K562 (cell line): Measurements from ENCODE around the gene RTP3. TPM values are rescaled to one million over a fixed set of nuclear protein-coding genes. Genes with fewer than 3 reads are reported as not detected.

ENCODE experiments used
- ATAC-seq: fragments of 200-7000 bp; cut with Tn5 transposase; 3 replicates; pipeline ENCODE4 v1.9.1; 2020; ENCODE audit warnings: moderate library complexity
- BruUV-seq: library from RNA; stranded (reverse); fragments of 400-500 nt; replicated peaks from 2 replicates; lab custom pipeline; 2021; lab: Mats Ljungman, UMichigan
- CTCF ChIA-PET: fragments of 300-600 bp; formaldehyde crosslinking; extraction: SDS; loops from one replicate; lab custom pipeline; 2021; ENCODE audit warnings: low intra/inter-chr PET ratio; lab: Yijun Ruan, JAX
- POLR2A ChIA-PET: fragments of 300-600, 350-650 bp; sonication (Branson Sonifier 250); formaldehyde crosslinking; extraction: SDS; loops from one replicate; lab custom pipeline; 2021; ENCODE audit warnings: antibody characterized with exemption, inconsistent platforms; lab: Yijun Ruan, JAX
- DNase-seq, 4 experiments: peaks; one replicate each; pipeline versions ENCODE4 v3.0.0 to v3.0.0-alpha.2; 2011 to 2018; ENCODE audit warnings: low spot score in 3 of 4, mixed read lengths in 3 of 4; ENCODE audit errors: extremely low read depth in 1 of 4
- FAIRE-seq: peaks from 2 replicates; lab custom pipeline; 2011; peaks lifted over from hg19 to GRCh38; lab: Jason Lieb, UNC
- H2AFZ ChIP-seq: 2 replicates; pipeline ENCODE4 v1.6.0; 2011; ENCODE audit warnings: low read depth, low read length, control low read depth, inconsistent platforms
- H3K27ac ChIP-seq: fragments of 200-600 bp; 3 replicates; pipeline ENCODE4 v1.8.0; 2011; ENCODE audit warnings: low read depth, mild to moderate bottlenecking, control low read depth, inconsistent platforms, low read length, moderate library complexity, mixed read lengths; ENCODE audit errors: extremely low read depth
- H3K27me3 ChIP-seq, 2 experiments: fragments of 300-600 bp in 1 of 2; 2 replicates in 1 of 2; 3 replicates in 1 of 2; pipeline versions ENCODE4 v1.6.0 to v1.8.0; 2011; ENCODE audit warnings: inconsistent platforms in 2 of 2, low read length in 2 of 2, mild to moderate bottlenecking in 1 of 2, mixed read lengths in 1 of 2, moderate library complexity in 1 of 2; ENCODE audit not compliant: control insufficient read depth in 2 of 2, insufficient read depth in 2 of 2
- H3K36me3 ChIP-seq: fragments of 300-600 bp; 3 replicates; pipeline ENCODE4 v1.8.0; 2011; ENCODE audit warnings: mild to moderate bottlenecking, low read length, inconsistent platforms; ENCODE audit not compliant: control insufficient read depth, insufficient read depth
- H3K4me1 ChIP-seq, 2 experiments: fragments of 200-600 bp in 1 of 2; replicated peaks in 1 of 2; 2 replicates in 1 of 2; 3 replicates in 1 of 2; pipeline versions ENCODE4 v1.5.1 to v1.8.0; 2011; ENCODE audit warnings: inconsistent platforms in 2 of 2, low read length in 2 of 2, mild to moderate bottlenecking in 1 of 2, mixed read lengths in 1 of 2, moderate library complexity in 1 of 2; ENCODE audit not compliant: control insufficient read depth in 2 of 2, insufficient read depth in 2 of 2
- H3K4me2 ChIP-seq: 2 replicates; pipeline ENCODE4 v1.6.1; 2011; ENCODE audit warnings: low read length, control low read depth, inconsistent platforms, mixed read lengths; ENCODE audit not compliant: insufficient read depth
- H3K4me3 ChIP-seq: fragments of 200-600 bp; sonication (generic), shearing (Covaris generic); 2 replicates; pipeline ENCODE4 v1.5.1; 2016; ENCODE audit warnings: control low read depth, inconsistent platforms
- H3K79me2 ChIP-seq: fragments of 200-600 bp; 3 replicates; pipeline ENCODE4 v1.8.0; 2011; ENCODE audit warnings: low read length, inconsistent platforms; ENCODE audit not compliant: control insufficient read depth, insufficient read depth
- H3K9ac ChIP-seq, 2 experiments: 2 replicates each; pipeline versions ENCODE4 v1.6.0 to v1.6.1; 2011; ENCODE audit warnings: low read depth in 2 of 2, low read length in 2 of 2, control low read depth in 1 of 2, inconsistent platforms in 1 of 2, mild to moderate bottlenecking in 1 of 2, mixed read lengths in 1 of 2; ENCODE audit not compliant: insufficient read depth in 1 of 2
- H3K9me1 ChIP-seq: one replicate; pipeline ENCODE4 v1.6.0; 2011; ENCODE audit warnings: inconsistent platforms, mild to moderate bottlenecking, low read length, moderate library complexity; ENCODE audit not compliant: control insufficient read depth, insufficient read depth
- H3K9me3 ChIP-seq: replicated peaks from 2 replicates; pipeline ENCODE4 v1.5.1; 2011; ENCODE audit warnings: low read depth, low read length, inconsistent platforms; ENCODE audit not compliant: control insufficient read depth, insufficient read depth
- H4K20me1 ChIP-seq: replicated peaks from 2 replicates; pipeline ENCODE4 v1.6.1; 2011; ENCODE audit warnings: low read length, inconsistent platforms, mixed read lengths; ENCODE audit not compliant: control insufficient read depth, insufficient read depth
- L3MBTL2 ChIP-seq: fragments of 450-650 bp; IDR thresholded peaks from 2 replicates; pipeline ENCODE4 v1.6.1; 2016; ENCODE audit warnings: mild to moderate bottlenecking, moderate library complexity
- ZFX ChIP-seq: sonication (generic); formaldehyde crosslinking; IDR thresholded peaks from 2 replicates; pipeline ENCODE4 v1.8.0; 2022; ENCODE audit warnings: mild to moderate bottlenecking, missing genetic modification reagents, moderate library complexity
- ZNF551 ChIP-seq: fragments of 250-450 bp; sonication (Bioruptor Pico); IDR thresholded peaks from 2 replicates; pipeline ENCODE4 v1.5.0; 2021; ENCODE audit warnings: mild to moderate bottlenecking, moderate library complexity
- ZNF583 ChIP-seq: fragments of 250-450 bp; sonication (Bioruptor Pico); IDR thresholded peaks from 2 replicates; pipeline ENCODE4 v1.4.0; 2020
- whole genome bisulfite sequencing: fragments of 100-300 bp; shearing (Covaris generic); methylation state at CpG from one replicate; pipeline ENCODE4 v1.1.6; 2016; ENCODE audit warnings: low coverage, mixed read lengths; ENCODE audit not compliant: insufficient coverage; ENCODE audit errors: missing lambda C conversion rate; 5-methylcytosine and 5-hydroxymethylcytosine counted together
- in situ Hi-C: fragments of 300-500 bp; cut with MboI; formaldehyde crosslinking; loops from 4 replicates; pipeline ENCODE4 v1.15.0; 2018; ENCODE audit warnings: inconsistent platforms, mixed read lengths
- intact Hi-C: fragments of 100-400 bp; cut with micrococcal nuclease; formaldehyde crosslinking; loops from 2 replicates; pipeline ENCODE4 v1.14.2; 2022
- polyA plus RNA-seq, 8 experiments: library from polyadenylated mRNA; depleted of rRNA in 4 of 8; stranded (reverse) in 5 of 8; unstranded in 3 of 8; fragments of >200 nt; fragmentation: Nextera tagmentation in 2 of 8; fragmentation: Illumina TruSeq in 1 of 8; extraction: Ambion mirVana in 2 of 8; extraction: Trizol in 1 of 8; gene quantifications; 2 replicates each; pipeline versions ENCODE4 v1.2.1 to v1.2.3, GENCODE V29; 2011 to 2014; ENCODE audit warnings: inconsistent platforms in 1 of 8, missing spikeins in 1 of 8
- total RNA-seq, 7 experiments: library from RNA; depleted of rRNA in 6 of 7; stranded (reverse); fragments of >200 nt in 6 of 7; fragmentation: Illumina TruSeq in 2 of 7; extraction: Trizol in 2 of 7; gene quantifications; 2 replicates each; pipeline versions ENCODE4 v1.2.1 to v1.2.3, GENCODE V29; 2011 to 2021; ENCODE audit warnings: low replicate concordance in 1 of 7
- TF ChIP-seq, protein P1 (sequence below): fragments of 450-650 bp; IDR thresholded peaks from 2 replicates; pipeline ENCODE4 v1.6.1; 2017; ENCODE audit warnings: antibody characterized with exemption, mild to moderate bottlenecking
- TF ChIP-seq, protein P2 (sequence below): sonication (generic); formaldehyde crosslinking; IDR thresholded peaks from 2 replicates; pipeline ENCODE4 v1.8.1; 2023; ENCODE audit warnings: mild to moderate bottlenecking, missing genetic modification reagents
- TF ChIP-seq, protein P3 (sequence below): fragments of 450-650 bp; IDR thresholded peaks from one replicate; pipeline ENCODE4 v1.6.1; 2018; ENCODE audit warnings: mild to moderate bottlenecking, moderate library complexity; ENCODE audit not compliant: partially characterized antibody

RTP3 gene
- total and polyA plus RNA-seq, 9 of the 15 experiments (the other 6 are each of a cell fraction or from before 2014, with no cell fraction given): not detected

DNA sequence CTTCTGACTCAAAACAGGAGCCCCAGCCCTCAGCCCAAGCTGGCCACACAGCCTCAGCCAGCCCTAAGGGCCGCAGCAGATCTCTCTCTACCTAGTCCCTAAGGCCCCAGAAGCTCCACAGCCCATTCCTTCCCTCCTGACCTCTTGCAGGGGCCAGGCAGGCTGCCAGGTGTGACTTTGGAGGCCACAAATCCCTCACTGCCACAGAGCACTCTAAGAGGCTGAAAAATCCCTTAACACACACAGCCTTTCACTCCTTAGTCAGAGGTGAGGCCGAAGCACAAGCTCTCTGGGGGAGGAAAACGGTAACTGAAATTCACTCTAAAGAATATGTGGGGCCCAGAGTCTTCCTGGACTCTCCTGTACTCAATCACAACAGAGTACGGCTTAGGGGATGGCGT, 45.0 kb downstream of the RTP3 start:
- intact Hi-C loops (no loop called here), in situ Hi-C loops (no loop called here)
- no peak overlapping the region for H3K4me3 ChIP-seq
- BruUV-seq: no TSS peak
- H3K9ac ChIP-seq: peak overlapping the region; percentile 55 to 84
- H4K20me1 ChIP-seq: no peaks in the 10 kb centered on the region
- no peaks in the 10 kb centered on the region for H3K9me3 ChIP-seq
- POLR2A ChIA-PET: interaction anchor here (0.6 to 1.2 kb wide), 6 partner anchors 8 to 360 kb away, joined by 3 to 9 read pairs (median 4); no protein-coding TSS in a partner anchor
- FAIRE-seq (no peak), DNase-seq (peak in 1 of 4 experiments; percentile 40), ATAC-seq (peak; percentile 76)
- H3K27ac ChIP-seq: peak overlapping the region; percentile 68; the same call in 2 of the 3 replicates
- no peaks in the 10 kb centered on the region; a peak in 1 of 5 replicates for H3K27me3 ChIP-seq
- 65% methylated on average over 5 of the region's 5 CpGs for WGBS
- peaks cover 47% of the 10 kb centered on the region in 2 experiments for H3K4me1 ChIP-seq
- no peaks in the 10 kb centered on the region for H3K36me3 ChIP-seq
- CTCF ChIA-PET: interaction anchor here (0.7 to 1.3 kb wide), 2 partner anchors 14 to 42 kb away, joined by 3 to 5 read pairs; no protein-coding TSS in a partner anchor
- peak overlapping the region; percentile 96 for H2AFZ ChIP-seq
- TF ChIP-seq, protein P1, sequence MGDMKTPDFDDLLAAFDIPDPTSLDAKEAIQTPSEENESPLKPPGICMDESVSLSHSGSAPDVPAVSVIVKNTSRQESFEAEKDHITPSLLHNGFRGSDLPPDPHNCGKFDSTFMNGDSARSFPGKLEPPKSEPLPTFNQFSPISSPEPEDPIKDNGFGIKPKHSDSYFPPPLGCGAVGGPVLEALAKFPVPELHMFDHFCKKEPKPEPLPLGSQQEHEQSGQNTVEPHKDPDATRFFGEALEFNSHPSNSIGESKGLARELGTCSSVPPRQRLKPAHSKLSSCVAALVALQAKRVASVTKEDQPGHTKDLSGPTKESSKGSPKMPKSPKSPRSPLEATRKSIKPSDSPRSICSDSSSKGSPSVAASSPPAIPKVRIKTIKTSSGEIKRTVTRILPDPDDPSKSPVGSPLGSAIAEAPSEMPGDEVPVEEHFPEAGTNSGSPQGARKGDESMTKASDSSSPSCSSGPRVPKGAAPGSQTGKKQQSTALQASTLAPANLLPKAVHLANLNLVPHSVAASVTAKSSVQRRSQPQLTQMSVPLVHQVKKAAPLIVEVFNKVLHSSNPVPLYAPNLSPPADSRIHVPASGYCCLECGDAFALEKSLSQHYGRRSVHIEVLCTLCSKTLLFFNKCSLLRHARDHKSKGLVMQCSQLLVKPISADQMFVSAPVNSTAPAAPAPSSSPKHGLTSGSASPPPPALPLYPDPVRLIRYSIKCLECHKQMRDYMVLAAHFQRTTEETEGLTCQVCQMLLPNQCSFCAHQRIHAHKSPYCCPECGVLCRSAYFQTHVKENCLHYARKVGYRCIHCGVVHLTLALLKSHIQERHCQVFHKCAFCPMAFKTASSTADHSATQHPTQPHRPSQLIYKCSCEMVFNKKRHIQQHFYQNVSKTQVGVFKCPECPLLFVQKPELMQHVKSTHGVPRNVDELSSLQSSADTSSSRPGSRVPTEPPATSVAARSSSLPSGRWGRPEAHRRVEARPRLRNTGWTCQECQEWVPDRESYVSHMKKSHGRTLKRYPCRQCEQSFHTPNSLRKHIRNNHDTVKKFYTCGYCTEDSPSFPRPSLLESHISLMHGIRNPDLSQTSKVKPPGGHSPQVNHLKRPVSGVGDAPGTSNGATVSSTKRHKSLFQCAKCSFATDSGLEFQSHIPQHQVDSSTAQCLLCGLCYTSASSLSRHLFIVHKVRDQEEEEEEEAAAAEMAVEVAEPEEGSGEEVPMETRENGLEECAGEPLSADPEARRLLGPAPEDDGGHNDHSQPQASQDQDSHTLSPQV: peak; percentile 50; the same call in 1 of the 2 replicates
- TF ChIP-seq L3MBTL2: peak; percentile 24; the same call in 1 of the 2 replicates
- TF ChIP-seq, protein P2, sequence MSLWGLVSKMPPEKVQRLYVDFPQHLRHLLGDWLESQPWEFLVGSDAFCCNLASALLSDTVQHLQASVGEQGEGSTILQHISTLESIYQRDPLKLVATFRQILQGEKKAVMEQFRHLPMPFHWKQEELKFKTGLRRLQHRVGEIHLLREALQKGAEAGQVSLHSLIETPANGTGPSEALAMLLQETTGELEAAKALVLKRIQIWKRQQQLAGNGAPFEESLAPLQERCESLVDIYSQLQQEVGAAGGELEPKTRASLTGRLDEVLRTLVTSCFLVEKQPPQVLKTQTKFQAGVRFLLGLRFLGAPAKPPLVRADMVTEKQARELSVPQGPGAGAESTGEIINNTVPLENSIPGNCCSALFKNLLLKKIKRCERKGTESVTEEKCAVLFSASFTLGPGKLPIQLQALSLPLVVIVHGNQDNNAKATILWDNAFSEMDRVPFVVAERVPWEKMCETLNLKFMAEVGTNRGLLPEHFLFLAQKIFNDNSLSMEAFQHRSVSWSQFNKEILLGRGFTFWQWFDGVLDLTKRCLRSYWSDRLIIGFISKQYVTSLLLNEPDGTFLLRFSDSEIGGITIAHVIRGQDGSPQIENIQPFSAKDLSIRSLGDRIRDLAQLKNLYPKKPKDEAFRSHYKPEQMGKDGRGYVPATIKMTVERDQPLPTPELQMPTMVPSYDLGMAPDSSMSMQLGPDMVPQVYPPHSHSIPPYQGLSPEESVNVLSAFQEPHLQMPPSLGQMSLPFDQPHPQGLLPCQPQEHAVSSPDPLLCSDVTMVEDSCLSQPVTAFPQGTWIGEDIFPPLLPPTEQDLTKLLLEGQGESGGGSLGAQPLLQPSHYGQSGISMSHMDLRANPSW: 0 out of 2 replicates have a peak, but pooled peaks have one; percentile 53
- 0 out of 2 replicates have a peak, but pooled peaks have one; percentile 9 for TF ChIP-seq ZNF583 (CRISPR knock-in tag)
- TF ChIP-seq, protein P3, sequence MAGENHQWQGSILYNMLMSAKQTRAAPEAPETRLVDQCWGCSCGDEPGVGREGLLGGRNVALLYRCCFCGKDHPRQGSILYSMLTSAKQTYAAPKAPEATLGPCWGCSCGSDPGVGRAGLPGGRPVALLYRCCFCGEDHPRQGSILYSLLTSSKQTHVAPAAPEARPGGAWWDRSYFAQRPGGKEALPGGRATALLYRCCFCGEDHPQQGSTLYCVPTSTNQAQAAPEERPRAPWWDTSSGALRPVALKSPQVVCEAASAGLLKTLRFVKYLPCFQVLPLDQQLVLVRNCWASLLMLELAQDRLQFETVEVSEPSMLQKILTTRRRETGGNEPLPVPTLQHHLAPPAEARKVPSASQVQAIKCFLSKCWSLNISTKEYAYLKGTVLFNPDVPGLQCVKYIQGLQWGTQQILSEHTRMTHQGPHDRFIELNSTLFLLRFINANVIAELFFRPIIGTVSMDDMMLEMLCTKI: no peak
- no peak for TF ChIP-seq ZNF551
- peak; percentile 43; the same call in 1 of the 2 replicates for TF ChIP-seq ZFX (CRISPR knock-in tag)
- H3K9me1 ChIP-seq: no peaks in the 10 kb centered on the region
- peak overlapping the region; percentile 19; the same call in 1 of the 2 replicates for H3K4me2 ChIP-seq
- no peaks in the 10 kb centered on the region for H3K79me2 ChIP-seq
